Activated T-cell treated with anti-CD3 and anti-CD28 coated beads, Interleukin-2, amount 50 U/mL, for 4 hours (primary cell): Measurements from ENCODE around the gene STAT5B. TPM values are rescaled to one million over a fixed set of nuclear protein-coding genes. Genes with fewer than 3 reads are reported as not detected.
"Not testable (repeated sequence)": the region's sequence is repeated elsewhere in the genome, so short reads cannot be mapped to it uniquely, and the experiment has no call there.

Source experiments
- ATAC-seq, 2 donors: fragments of 200-7000 bp; cut with Tn5 transposase; one replicate each; pipeline ENCODE4 v1.10.0; 2021
- DNase-seq: peaks from one replicate; pipeline ENCODE4 v3.0.0-alpha.2; 2020
- H3K27me3 Mint-ChIP-seq: one replicate; pipeline ENCODE4 v1.8.0; 2021; ENCODE audit warnings: low read depth, mixed read lengths
- H3K36me3 Mint-ChIP-seq: one replicate; pipeline ENCODE4 v1.8.0; 2022; ENCODE audit warnings: mixed read lengths; ENCODE audit not compliant: insufficient read depth
- H3K4me1 Mint-ChIP-seq: one replicate; pipeline ENCODE4 v1.8.0; 2021; ENCODE audit warnings: low read depth, mixed read lengths
- H3K4me3 Mint-ChIP-seq: one replicate; pipeline ENCODE4 v1.8.0; 2021; ENCODE audit warnings: mild to moderate bottlenecking, moderate library complexity, mixed read lengths
- H3K9me3 Mint-ChIP-seq: one replicate; pipeline ENCODE4 v1.8.0; 2021; ENCODE audit warnings: mixed read lengths
- total RNA-seq, 3 donors: library from RNA; stranded (reverse); gene quantifications; one replicate each; pipeline ENCODE4 v1.2.1, GENCODE V29; 2021

The STAT5B gene
- 10 to 100 TPM; 62.9 to 86.7 (median 71.9) TPM for total RNA-seq

DNA sequence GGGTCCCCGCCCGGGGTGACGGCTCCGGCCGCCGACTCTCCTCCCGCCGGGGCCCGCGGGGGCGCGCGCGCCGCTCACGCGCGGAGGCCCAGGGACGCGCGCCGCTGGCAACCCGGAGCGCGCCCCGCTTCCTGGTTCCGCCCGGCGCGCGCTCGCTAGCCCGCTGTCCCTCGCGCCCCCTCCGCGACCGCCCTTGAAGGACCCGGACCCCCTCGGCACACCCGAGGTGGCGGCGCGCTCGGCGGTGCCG lies at the start of gene STAT5B:
Gene STAT5B, minus strand, starts transcription at position 33 of the 250 bp plus-strand sequence. CDS start 44,264 bp downstream, outside the sequence.
- H3K4me1 Mint-ChIP-seq: peaks cover 45% of the 10 kb centered on the region
- H3K27me3 Mint-ChIP-seq: no peaks in the 10 kb centered on the region
- no peaks in the 10 kb centered on the region for H3K9me3 Mint-ChIP-seq
- ATAC-seq (peak; percentile 61 to 69), DNase-seq (peak; percentile 60)
- H3K4me3 Mint-ChIP-seq: peak within 1 kb of the TSS; percentile 99
- H3K36me3 Mint-ChIP-seq: peaks cover 7% of the 10 kb centered on the region

DNA sequence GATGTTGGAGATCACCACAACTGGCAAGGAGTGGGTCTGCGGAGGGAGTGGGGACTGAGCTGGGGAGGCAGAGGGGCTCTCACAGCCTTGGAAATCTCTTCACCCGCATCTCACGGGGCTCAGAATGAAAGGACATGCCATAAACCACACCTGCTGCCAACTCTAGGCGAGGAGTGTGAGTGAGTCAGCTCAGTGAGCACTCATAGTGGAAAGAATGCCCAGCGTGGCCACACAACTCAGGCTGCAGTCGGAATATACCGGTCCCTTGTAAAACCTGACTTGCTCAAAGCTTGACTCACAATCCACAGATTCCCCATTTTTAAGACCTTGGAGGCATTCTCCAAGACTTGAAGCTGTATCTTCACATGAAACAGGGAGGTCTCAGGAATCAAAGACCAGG lies 48.8 kb upstream of the STAT5B start:
- DNase-seq (no peak), ATAC-seq (no peak)
- Mint-ChIP-seq H3K9me3 (no peaks in the 10 kb centered on the region), H3K4me1 (peaks cover 20% of the 10 kb centered on the region), H3K27me3 (no peaks in the 10 kb centered on the region), H3K36me3 (peaks cover 42% of the 10 kb centered on the region), H3K4me3 (no peak overlapping the region)

DNA sequence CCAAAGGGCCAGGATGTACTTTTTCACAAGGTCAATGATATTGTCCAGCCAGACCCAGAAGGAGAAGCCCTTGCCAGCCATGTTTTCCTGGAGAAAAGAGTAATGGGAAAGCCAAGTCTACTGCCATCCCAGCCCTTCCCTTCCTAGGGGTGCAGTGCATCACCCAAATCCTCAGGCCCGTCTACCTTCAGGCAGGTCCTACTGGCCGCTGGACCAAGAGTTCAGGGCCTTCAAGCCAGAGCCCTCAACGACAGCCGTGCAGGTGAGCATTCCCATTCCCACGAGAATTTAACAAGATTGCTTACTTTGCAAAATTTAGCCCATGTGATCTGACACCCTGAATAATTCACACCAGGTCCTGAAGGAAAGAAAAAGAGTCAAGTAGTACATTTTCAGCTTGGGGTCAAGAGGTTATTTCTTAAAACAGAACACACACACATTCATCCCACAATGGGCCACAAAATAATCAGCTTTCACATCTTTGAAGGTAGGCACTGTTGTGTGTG lies 47.1 kb upstream of the STAT5B start:
- Mint-ChIP-seq H3K27me3 (no peaks in the 10 kb centered on the region), H3K36me3 (peaks cover 42% of the 10 kb centered on the region), H3K9me3 (no peaks in the 10 kb centered on the region), H3K4me3 (no peak overlapping the region), H3K4me1 (peaks cover 29% of the 10 kb centered on the region)
- DNase-seq (no peak), ATAC-seq (no peak)

DNA sequence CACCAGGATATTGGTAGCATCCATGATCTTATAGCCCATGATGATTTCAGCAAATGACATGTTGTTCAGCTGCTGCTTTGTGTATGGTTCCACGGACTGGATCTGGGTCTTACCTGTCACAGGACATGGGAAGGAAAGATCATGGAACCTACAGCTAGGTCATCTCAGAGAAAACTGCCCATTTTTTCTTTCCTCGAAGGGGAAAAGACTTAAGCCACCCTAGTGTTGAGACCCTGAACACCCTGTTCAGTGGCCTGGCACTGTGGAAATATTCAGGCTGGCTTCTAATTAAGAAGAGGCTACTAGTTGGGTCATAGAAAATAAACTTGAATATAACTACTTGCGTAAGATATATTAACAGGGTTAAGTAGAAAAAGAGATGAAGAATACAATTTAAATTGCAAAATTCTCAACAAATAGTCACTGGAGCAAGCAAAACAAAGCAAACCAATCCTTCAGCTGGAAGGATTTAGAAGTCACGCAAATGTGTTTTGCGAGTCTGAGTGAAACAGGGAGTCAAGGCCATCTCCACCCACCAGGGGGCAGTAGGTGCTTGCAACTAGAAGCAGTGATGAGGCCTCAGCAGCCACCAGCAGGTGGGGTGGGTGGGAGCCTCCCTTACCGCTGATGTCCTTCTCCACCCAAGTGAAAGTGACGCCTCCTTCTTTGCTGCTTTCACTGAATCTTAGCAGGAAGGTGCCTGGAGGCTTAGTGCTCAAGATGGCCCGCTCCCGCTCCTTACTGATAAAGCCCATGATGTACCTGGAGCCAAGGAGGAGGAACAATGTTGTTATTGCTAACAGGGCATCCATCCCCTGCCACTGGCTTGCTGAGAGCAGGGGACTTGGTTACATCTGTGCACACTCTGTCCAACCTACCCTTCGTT lies 46.4 kb upstream of the STAT5B start:
- H3K4me1 Mint-ChIP-seq: peaks cover 29% of the 10 kb centered on the region
- H3K36me3 Mint-ChIP-seq: peaks cover 45% of the 10 kb centered on the region

GRCh38 chr17:42321555-42321954 lies 45.4 kb upstream of the STAT5B start:
- H3K27me3 Mint-ChIP-seq: no peaks in the 10 kb centered on the region
- no peak for DNase-seq
- H3K36me3 Mint-ChIP-seq: peaks cover 43% of the 10 kb centered on the region
- H3K9me3 Mint-ChIP-seq: no peaks in the 10 kb centered on the region
- no peak for ATAC-seq
- peaks cover 37% of the 10 kb centered on the region for H3K4me1 Mint-ChIP-seq
- no peak overlapping the region for H3K4me3 Mint-ChIP-seq

More for the DNA sequence above, 46.4 kb upstream of the STAT5B start:
- no peaks in the 10 kb centered on the region for H3K27me3 Mint-ChIP-seq
- ATAC-seq (peak; percentile 95), DNase-seq (peak; percentile 96)
- no peaks in the 10 kb centered on the region for H3K9me3 Mint-ChIP-seq
- no peak overlapping the region for H3K4me3 Mint-ChIP-seq

DNA sequence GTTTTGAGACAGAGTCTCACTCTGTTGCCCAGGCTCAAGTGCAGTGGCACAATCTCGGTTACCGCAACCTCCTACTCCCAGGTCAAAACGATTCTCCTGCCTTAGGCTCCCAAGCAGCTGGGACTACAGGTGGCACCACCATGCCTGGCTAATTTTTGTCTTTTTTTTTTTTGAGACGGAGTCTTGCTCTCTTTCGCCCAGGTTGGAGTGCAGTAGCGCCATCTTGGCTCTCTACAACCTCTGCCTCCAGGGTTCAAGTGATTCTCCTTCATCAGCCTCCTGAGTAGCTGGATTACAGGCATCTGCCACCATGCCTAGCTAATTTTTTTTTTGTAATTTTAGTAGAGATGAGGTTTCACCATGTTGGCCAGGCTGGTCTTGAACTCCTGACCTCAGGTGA lies 41.8 kb upstream of the STAT5B start:
- not testable (repeated sequence) for H3K9me3 Mint-ChIP-seq, DNase-seq, H3K4me3 Mint-ChIP-seq, H3K27me3 Mint-ChIP-seq, ATAC-seq
- Mint-ChIP-seq H3K36me3 (peaks cover 43% of the 10 kb centered on the region), H3K4me1 (peaks cover 58% of the 10 kb centered on the region)

- H3K27me3 Mint-ChIP-seq: no peaks in the 10 kb centered on the region
- peaks cover 55% of the 10 kb centered on the region for H3K4me1 Mint-ChIP-seq
- no peaks in the 10 kb centered on the region for H3K9me3 Mint-ChIP-seq
- H3K4me3 Mint-ChIP-seq: no peak overlapping the region
- no peak for ATAC-seq
- DNase-seq: no peak
- peaks cover 39% of the 10 kb centered on the region for H3K36me3 Mint-ChIP-seq
Measured at GRCh38 chr17:42317266-42317845, 41.2 kb upstream of the STAT5B start.

DNA sequence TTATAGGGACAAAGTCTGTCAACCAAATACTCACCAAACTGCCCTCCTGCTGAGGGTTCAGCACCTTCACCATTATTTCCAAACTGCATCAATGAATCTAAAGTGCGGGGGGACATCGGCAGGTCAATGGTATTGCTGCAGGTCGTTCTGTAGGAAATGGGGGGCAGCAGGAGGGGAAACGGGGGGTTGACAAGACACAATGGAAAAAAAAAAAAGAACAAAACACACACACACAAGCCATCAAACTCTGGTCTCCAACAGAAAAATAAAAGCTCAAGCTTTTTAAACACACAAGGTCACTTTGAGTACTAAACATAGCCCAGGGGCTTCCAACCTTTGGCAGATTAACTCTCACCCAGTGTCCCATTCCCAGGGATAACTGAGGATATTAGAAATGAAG lies 40.6 kb upstream of the STAT5B start:
- ATAC-seq (no peak), DNase-seq (no peak)
- no peaks in the 10 kb centered on the region for H3K9me3 Mint-ChIP-seq
- H3K4me1 Mint-ChIP-seq: peaks cover 59% of the 10 kb centered on the region
- H3K36me3 Mint-ChIP-seq: peaks cover 33% of the 10 kb centered on the region
- H3K27me3 Mint-ChIP-seq: no peaks in the 10 kb centered on the region
- no peak overlapping the region for H3K4me3 Mint-ChIP-seq

GRCh38 chr17:42315402-42316156 lies 39.4 kb upstream of the STAT5B start:
- Mint-ChIP-seq H3K27me3 (no peaks in the 10 kb centered on the region), H3K36me3 (peaks cover 40% of the 10 kb centered on the region), H3K9me3 (no peaks in the 10 kb centered on the region), H3K4me3 (peak overlapping the region; percentile 24), H3K4me1 (peaks cover 67% of the 10 kb centered on the region)
- ATAC-seq: no peak
- no peak for DNase-seq

DNA sequence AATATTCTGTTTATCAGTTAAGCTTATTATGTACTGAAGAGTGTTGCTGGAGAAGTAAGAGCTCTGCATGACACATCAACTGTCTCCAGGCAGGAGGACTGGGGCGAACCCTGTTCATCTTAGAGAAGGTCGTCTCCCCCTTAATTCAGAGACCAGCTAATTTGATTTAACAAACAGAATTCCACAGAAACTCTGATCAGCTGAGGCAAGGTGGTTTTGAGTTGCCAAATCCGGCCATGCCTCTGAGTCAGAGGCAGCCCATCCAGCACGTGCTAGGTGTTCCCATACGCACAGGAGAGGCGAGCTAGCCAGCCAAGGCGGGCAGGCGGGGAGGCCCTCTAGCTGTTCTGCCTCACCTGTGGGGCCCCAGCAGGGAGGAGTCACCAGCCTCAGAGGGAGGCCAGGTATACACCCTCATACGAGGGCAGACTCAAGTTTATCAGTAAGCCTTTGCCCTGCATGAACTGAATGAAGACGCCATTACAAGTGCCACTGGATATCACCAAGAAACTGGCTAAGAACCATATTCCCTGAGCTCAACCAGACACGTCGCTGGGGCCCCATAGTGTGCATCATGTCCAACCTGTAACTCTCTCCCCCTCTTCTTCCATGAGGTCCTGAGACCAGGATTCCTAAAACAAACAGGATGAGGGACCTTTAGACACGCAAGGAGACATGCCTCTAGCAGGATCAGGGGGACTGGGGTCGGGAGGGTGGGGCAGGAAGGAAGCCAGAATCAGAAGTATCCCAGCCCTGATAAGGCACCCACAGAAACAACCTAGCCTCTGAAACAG lies 37.8 kb upstream of the STAT5B start:
- Mint-ChIP-seq H3K4me1 (peaks cover 72% of the 10 kb centered on the region), H3K9me3 (no peaks in the 10 kb centered on the region), H3K4me3 (no peak overlapping the region), H3K36me3 (peaks cover 43% of the 10 kb centered on the region), H3K27me3 (no peaks in the 10 kb centered on the region)
- DNase-seq (peak; percentile 55), ATAC-seq (no peak)

DNA sequence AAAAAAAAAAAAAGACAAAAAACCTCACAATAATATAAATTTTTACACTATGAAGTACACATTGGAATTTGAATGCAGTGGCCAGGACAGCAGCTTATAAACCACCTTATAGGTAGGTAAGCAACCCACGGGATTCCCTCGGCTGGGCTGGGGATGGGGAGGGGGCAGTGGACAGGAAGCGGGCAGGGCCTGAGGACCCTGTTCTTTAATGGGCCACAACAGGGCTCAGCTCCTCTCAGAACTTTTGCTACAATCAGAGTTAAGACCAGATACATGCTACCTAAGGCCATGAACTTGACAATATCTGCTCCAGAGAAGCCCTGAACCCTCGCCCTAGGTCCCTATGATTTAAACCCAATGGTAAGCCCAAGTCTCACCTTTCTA lies 37.2 kb upstream of the STAT5B start:
- Mint-ChIP-seq H3K4me1 (peaks cover 70% of the 10 kb centered on the region), H3K4me3 (no peak overlapping the region), H3K27me3 (no peaks in the 10 kb centered on the region), H3K36me3 (peaks cover 46% of the 10 kb centered on the region), H3K9me3 (no peaks in the 10 kb centered on the region)
- ATAC-seq (no peak), DNase-seq (no peak)

- H3K4me3 Mint-ChIP-seq: peak overlapping the region; percentile 60
- peaks cover 70% of the 10 kb centered on the region for H3K4me1 Mint-ChIP-seq
- H3K27me3 Mint-ChIP-seq: no peaks in the 10 kb centered on the region
- peak; percentile 68 for DNase-seq
- peaks cover 45% of the 10 kb centered on the region for H3K36me3 Mint-ChIP-seq
- H3K9me3 Mint-ChIP-seq: no peaks in the 10 kb centered on the region
- ATAC-seq: peak; percentile 60 to 61
Measured at GRCh38 chr17:42312285-42313130, 36.3 kb upstream of the STAT5B start.

DNA sequence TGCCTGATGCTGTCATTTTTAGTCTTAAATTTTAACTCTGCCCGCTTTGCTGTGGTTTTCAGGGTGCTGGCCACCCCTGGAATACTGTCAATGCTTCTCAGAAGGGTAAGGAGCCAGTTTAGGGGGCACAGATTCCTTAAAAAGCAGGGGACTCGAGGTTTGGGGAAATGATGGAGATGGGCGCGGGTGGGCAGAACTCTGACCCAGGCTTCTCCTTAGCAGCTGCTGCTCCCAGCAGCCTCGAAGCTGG lies 35.8 kb upstream of the STAT5B start:
- Mint-ChIP-seq H3K9me3 (no peaks in the 10 kb centered on the region), H3K36me3 (peaks cover 47% of the 10 kb centered on the region), H3K4me1 (peaks cover 65% of the 10 kb centered on the region), H3K4me3 (peak overlapping the region; percentile 60), H3K27me3 (no peaks in the 10 kb centered on the region)
- DNase-seq (no peak), ATAC-seq (no peak)
